Heart left ventricle (tissue), 16 donors: ENCODE measurements around the gene PCDHA2. TPM values are rescaled to one million over a fixed set of nuclear protein-coding genes. Genes with fewer than 3 reads are reported as not detected.
"Not testable (repeated sequence)": the region's sequence is repeated elsewhere in the genome, so short reads cannot be mapped to it uniquely, and the experiment has no call there.

Experiments
- ATAC-seq, 4 donors: fragments of 200-7000 bp; cut with Tn5 transposase; one replicate each; pipeline ENCODE4 v1.9.1; 2020 to 2022; ENCODE audit warnings: moderate library complexity in 4 of 4, mild to moderate bottlenecking in 3 of 4, moderate number of reproducible peaks in 1 of 4
- DNase-seq, 5 donors: peaks; one replicate each; pipeline ENCODE4 v3.0.0-alpha.2; 2020
- H3K27ac ChIP-seq, 12 donors: fragments of 200-600 bp; sonication (generic) in 4 of 12; one replicate each; pipeline versions ENCODE4 v1.5.0 to v1.8.0; 2016 to 2022; ENCODE audit warnings: mild to moderate bottlenecking in 2 of 12
- H3K27me3 ChIP-seq, 9 donors: fragments of 200-600 bp; sonication (generic) in 2 of 9; one replicate each; pipeline versions ENCODE4 v1.5.1 to v1.8.0; 2016 to 2022; ENCODE audit warnings: mild to moderate bottlenecking in 3 of 9
- H3K36me3 ChIP-seq, 9 donors: fragments of 200-600 bp; sonication (generic) in 2 of 9; one replicate each; pipeline versions ENCODE4 v1.5.0 to v1.8.0; 2018 to 2022; ENCODE audit warnings: mild to moderate bottlenecking in 2 of 9
- H3K4me1 ChIP-seq, 12 donors: fragments of 200-600 bp; sonication (generic) in 4 of 12; one replicate each; pipeline versions ENCODE4 v1.5.0 to v1.8.0; 2016 to 2022; ENCODE audit warnings: mild to moderate bottlenecking in 3 of 12
- H3K4me3 ChIP-seq, 12 donors: fragments of 200-600 bp; sonication (generic) in 4 of 12; one replicate each; pipeline versions ENCODE4 v1.5.0 to v1.8.0; 2017 to 2022; ENCODE audit warnings: mild to moderate bottlenecking in 9 of 12, moderate library complexity in 4 of 12
- H3K9me3 ChIP-seq, 12 donors: fragments of 200-600 bp; sonication (generic) in 4 of 12; one replicate each; pipeline versions ENCODE4 v1.5.0 to v1.8.0; 2016 to 2022; ENCODE audit warnings: mild to moderate bottlenecking in 1 of 12
- POLR2A ChIP-seq, 2 donors: fragments of 450-650 bp; IDR thresholded peaks; one replicate each; pipeline ENCODE4 v1.6.1; 2017; ENCODE audit warnings: antibody characterized with exemption in 2 of 2, mild to moderate bottlenecking in 2 of 2, moderate library complexity in 2 of 2
- WGBS, 4 donors: extraction: QIAGEN DNeasy Blood & Tissue Kit in 2 of 4; methylation state at CpG; one replicate each; pipeline versions ENCODE4 v1.1.5 to v1.1.7; 2013 to 2018; 5-methylcytosine and 5-hydroxymethylcytosine counted together
- intact Hi-C, 10 donors: fragments of 100-400 bp; cut with DNase I; formaldehyde crosslinking; loops; one replicate each; pipeline versions ENCODE4 v1.11.1 to v1.14.2; 2022
- polyA plus RNA-seq, 2 donors: library from polyadenylated mRNA; stranded (reverse); fragments of 200-250 nt; gene quantifications; one replicate each; pipeline ENCODE4 v1.2.3, GENCODE V29; 2013
- total RNA-seq, 9 donors: library from RNA; depleted of rRNA in 2 of 9; stranded (reverse); fragments of >200 nt in 2 of 9; fragmentation: NEBNext Ultra II Directional in 3 of 9; extraction: Animal tissue kit (Norgen Biotek cat#: 25700) in 3 of 9; gene quantifications; one replicate each; pipeline versions ENCODE4 v1.1.0 to v1.2.4, GENCODE V29; 2016 to 2023
- TF ChIP-seq, protein P1 (sequence below), 12 donors: fragments of 200-600 bp; sonication (generic) in 4 of 12; IDR thresholded peaks; one replicate each; pipeline versions ENCODE4 v1.5.0 to v1.8.0; 2018 to 2022; ENCODE audit warnings: antibody characterized with exemption in 12 of 12, mild to moderate bottlenecking in 5 of 12
- donor health status: ischemic (EF 13 %, LVEDD 7.1; RV severe dilation, severe dysfunction).
- donor health status: healthy with polysubstance abuse.
- donor health status: DM: no; HTN: yes; CAD: no.
- donor health status: DM: no; HTN: no; CAD: no.
- donor health status: ischemic (EF 25% LVEDD 6.9; RV normal size, moderate dysfunction).
- donor health status: ischemic (EF 25% LVEDD 5.7; RV mildly dilated, moderate dysfunction).
- donor health status: healthy.
- donor health status: DM: yes; HTN: yes; CAD: no.
- donor health status: ischemic (EF 35%, LVEDD 5.7; RV mildly dilated, moderate dysfunction).
- donor health status: nonischemic (EF 11% LVEDD 7.7; RV severe dilation, severe dysfunction).
- donor health status: DM: yes; HTN: yes; CAD: no.
- donor health status: PGD.
- donor health status: ischemic (EF 29% LVEDD 5.4; RV normal size, mild dysfunction).
- donor health status: nonischemic (EF 23%, LVEDD 6.1; RV moderate dilation, normal function).

PCDHA2 gene
- total and polyA plus RNA-seq, 11 donors = 0.01 to 0.07 TPM; not detected in 9

GRCh38 chr5:140833993-140834392, 39.3 kb downstream of the PCDHA2 start, which contains the start of gene PCDHA7:
Gene PCDHA7, plus strand, starts transcription at chr5:140834269. Its CDS starts 115 bp downstream, at chr5:140834384.
- Histone ChIP-seq H3K27ac (no peak within 1 kb of the TSS), H3K36me3 (no peaks in the 10 kb centered on the region), H3K9me3 (peaks cover 0 to 41% (median 13%) of the 10 kb centered on the region in 12 donors), H3K4me3 (peak within 1 kb of the TSS in 5 of 12 donors; percentile 18 to 41 (median 34)), H3K4me1 (no peaks in the 10 kb centered on the region), H3K27me3 (peaks cover 9 to 90% (median 24%) of the 10 kb centered on the region in 9 donors)
- ATAC-seq = no peak
- TF ChIP-seq, protein P1, sequence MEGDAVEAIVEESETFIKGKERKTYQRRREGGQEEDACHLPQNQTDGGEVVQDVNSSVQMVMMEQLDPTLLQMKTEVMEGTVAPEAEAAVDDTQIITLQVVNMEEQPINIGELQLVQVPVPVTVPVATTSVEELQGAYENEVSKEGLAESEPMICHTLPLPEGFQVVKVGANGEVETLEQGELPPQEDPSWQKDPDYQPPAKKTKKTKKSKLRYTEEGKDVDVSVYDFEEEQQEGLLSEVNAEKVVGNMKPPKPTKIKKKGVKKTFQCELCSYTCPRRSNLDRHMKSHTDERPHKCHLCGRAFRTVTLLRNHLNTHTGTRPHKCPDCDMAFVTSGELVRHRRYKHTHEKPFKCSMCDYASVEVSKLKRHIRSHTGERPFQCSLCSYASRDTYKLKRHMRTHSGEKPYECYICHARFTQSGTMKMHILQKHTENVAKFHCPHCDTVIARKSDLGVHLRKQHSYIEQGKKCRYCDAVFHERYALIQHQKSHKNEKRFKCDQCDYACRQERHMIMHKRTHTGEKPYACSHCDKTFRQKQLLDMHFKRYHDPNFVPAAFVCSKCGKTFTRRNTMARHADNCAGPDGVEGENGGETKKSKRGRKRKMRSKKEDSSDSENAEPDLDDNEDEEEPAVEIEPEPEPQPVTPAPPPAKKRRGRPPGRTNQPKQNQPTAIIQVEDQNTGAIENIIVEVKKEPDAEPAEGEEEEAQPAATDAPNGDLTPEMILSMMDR (IDR thresholded peaks at IDR 0.05) = peak in 5 of 12 donors; percentile 9 to 33 (median 23)
- TF ChIP-seq POLR2A (IDR thresholded peaks at IDR 0.05) = no peak
- WGBS, 4 donors = 6 to 15% (median 8%) methylated on average over 8 of the region's 8 CpGs
- intact Hi-C loops = loop anchor here in 2 of 10 donors (10.0 kb wide), 2 partner anchors 211 to 221 kb away; partner anchors contain the start of gene PCDHB1 (in 1 of the 2)
- no peak for DNase-seq

DNA sequence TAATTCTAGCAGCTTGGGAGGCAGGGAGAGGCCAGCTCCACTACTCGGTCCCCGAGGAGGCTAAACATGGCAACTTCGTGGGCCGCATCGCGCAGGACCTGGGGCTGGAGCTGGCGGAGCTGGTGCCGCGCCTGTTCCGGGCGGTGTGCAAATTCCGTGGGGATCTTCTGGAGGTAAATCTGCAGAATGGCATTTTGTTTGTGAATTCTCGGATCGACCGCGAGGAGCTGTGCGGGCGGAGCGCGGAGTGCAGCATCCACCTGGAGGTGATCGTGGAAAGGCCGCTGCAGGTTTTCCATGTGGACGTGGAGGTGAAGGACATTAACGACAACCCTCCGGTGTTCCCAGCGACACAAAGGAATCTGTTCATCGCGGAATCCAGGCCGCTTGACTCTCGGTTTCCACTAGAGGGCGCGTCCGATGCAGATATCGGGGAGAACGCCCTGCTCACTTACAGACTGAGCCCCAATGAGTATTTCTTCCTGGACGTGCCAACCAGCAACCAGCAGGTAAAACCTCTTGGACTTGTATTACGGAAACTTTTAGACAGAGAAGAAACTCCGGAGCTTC, 39.9 kb downstream of the PCDHA2 start:
- not testable (repeated sequence) for DNase-seq, H3K36me3 ChIP-seq, ATAC-seq, H3K4me1 ChIP-seq, H3K27ac ChIP-seq
- WGBS, 4 donors = 14 to 35% (median 21%) methylated on average over 21 to 27 of the region's 38 CpGs
- Histone ChIP-seq H3K4me3 (peak overlapping the region in 5 of 12 donors; percentile 18 to 41 (median 34)), H3K27me3 (peaks cover 9 to 90% (median 27%) of the 10 kb centered on the region in 9 donors), H3K9me3 (peaks cover 0 to 36% (median 11%) of the 10 kb centered on the region in 12 donors)
- intact Hi-C loops = loop anchor here in 2 of 10 donors (10.0 kb wide), 2 partner anchors 210 to 220 kb away; partner anchors contain the start of gene PCDHB1 (in 1 of the 2)

- no peak for ATAC-seq
- no peak overlapping the region for H3K4me3 ChIP-seq
- intact Hi-C loops = loop anchor here in 2 of 10 donors (10.0 kb wide), 2 partner anchors 209 to 219 kb away; partner anchors contain the start of gene PCDHB1 (in 1 of the 2)
- DNase-seq = peak in 2 of 5 donors; percentile 21 to 55
- H3K27ac ChIP-seq = no peak overlapping the region
- 33 to 50% (median 44%) methylated on average over 36 to 103 of the region's 103 CpGs for WGBS, 4 donors
- no peaks in the 10 kb centered on the region for H3K36me3 ChIP-seq
- peaks cover 0 to 31% (median 8%) of the 10 kb centered on the region in 12 donors for H3K9me3 ChIP-seq
- no peak for TF ChIP-seq POLR2A (IDR thresholded peaks at IDR 0.05)
- TF ChIP-seq, protein P1 (IDR thresholded peaks at IDR 0.05) = no peak
- H3K27me3 ChIP-seq = peaks cover 9 to 91% (median 24%) of the 10 kb centered on the region in 9 donors
- H3K4me1 ChIP-seq = no peaks in the 10 kb centered on the region
Measured at GRCh38 chr5:140835622-140836510, 41.2 kb downstream of the PCDHA2 start.

DNA sequence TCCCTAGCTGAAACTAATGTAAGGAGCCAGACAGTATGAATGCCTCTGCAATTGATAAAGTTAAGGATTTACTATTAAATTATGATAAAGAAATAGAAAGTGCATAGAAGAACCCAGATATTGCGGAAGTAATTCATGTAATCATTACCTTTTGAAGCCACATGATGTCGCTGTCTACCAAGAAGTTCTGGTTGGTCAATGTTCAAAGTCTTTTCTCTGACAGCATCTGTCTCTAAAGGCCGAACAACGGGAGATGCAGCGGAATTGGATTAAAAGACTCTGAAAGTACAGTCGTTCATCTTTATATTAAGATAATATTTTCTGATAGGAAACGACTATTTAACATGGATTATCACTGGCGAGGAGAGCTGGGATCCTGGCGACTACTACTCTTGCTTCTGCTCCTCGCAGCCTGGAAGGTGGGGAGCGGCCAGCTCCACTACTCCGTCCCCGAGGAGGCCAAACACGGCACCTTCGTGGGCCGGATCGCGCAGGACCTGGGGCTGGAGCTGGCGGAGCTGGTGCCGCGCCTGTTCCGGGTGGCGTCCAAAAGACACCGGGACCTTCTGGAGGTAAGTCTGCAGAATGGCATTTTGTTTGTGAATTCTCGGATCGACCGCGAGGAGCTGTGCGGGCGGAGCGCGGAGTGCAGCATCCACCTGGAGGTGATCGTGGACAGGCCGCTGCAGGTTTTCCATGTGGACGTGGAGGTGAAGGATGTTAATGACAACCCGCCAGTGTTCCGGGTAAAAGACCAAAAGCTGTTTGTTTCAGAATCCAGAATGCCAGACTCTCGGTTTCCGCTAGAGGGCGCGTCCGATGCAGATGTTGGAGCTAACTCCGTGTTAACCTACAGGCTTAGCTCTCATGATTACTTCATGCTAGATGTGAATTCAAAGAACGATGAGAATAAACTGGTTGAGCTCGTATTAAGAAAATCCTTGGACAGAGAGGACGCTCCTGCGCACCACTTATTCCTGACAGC, 46.6 kb downstream of the PCDHA2 start, which contains the start of gene PCDHA8:
Gene PCDHA8, plus strand, starts transcription at position 210 of the 985 bp plus-strand sequence. Its CDS starts 135 bp downstream, at position 345.
- Histone ChIP-seq H3K27ac (no peak within 1 kb of the TSS), H3K27me3 (peaks cover 0 to 79% (median 13%) of the 10 kb centered on the region in 9 donors)
- no peak for ATAC-seq

More for the DNA sequence above, 46.6 kb downstream of the PCDHA2 start, which contains the start of gene PCDHA8:
- TF ChIP-seq, protein P1 (IDR thresholded peaks at IDR 0.05) = peak in 5 of 12 donors; percentile 8 to 22 (median 20)
- no peak for TF ChIP-seq POLR2A (IDR thresholded peaks at IDR 0.05)
- Histone ChIP-seq H3K4me1 (no peaks in the 10 kb centered on the region), H3K9me3 (peaks cover 0 to 44% (median 9%) of the 10 kb centered on the region in 12 donors), H3K36me3 (no peaks in the 10 kb centered on the region), H3K4me3 (no peak within 1 kb of the TSS)
- DNase-seq = no peak
- 19 to 27% (median 22%) methylated on average over 23 to 47 of the region's 47 CpGs for WGBS, 4 donors
- intact Hi-C loops = no loop called here
